Adipocyte (in vitro differentiated cells): ENCODE results near the gene SRSF4.

Experiments
- DNase-seq: peaks from one replicate; pipeline ENCODE4 v3.0.0-alpha.2; 2015; ENCODE audit warnings: low read depth
- H3K27me3 ChIP-seq: replicated peaks from 2 replicates; pipeline ENCODE4 v1.7.0; 2013; ENCODE audit warnings: mild to moderate bottlenecking, low read length, moderate library complexity; ENCODE audit not compliant: control insufficient read depth, insufficient read depth
- H3K36me3 ChIP-seq: 2 replicates; pipeline ENCODE4 v1.7.0; 2013; ENCODE audit warnings: low read length, mild to moderate bottlenecking, moderate library complexity; ENCODE audit not compliant: control insufficient read depth, insufficient read depth, severe bottlenecking
- H3K4me1 ChIP-seq: 2 replicates; pipeline ENCODE4 v1.7.0; 2013; ENCODE audit warnings: mild to moderate bottlenecking, low read length, moderate library complexity; ENCODE audit not compliant: control insufficient read depth, insufficient read depth
- H3K4me3 ChIP-seq: 2 replicates; pipeline ENCODE4 v1.7.0; 2013; ENCODE audit warnings: mild to moderate bottlenecking, low read length, moderate library complexity
- H3K9ac ChIP-seq: 2 replicates; pipeline ENCODE4 v1.7.0; 2013; ENCODE audit warnings: mild to moderate bottlenecking, low read length, moderate library complexity
- H3K9me3 ChIP-seq: 2 replicates; pipeline ENCODE4 v1.7.0; 2013; ENCODE audit warnings: mild to moderate bottlenecking, low read length, moderate library complexity; ENCODE audit not compliant: control insufficient read depth

SRSF4 gene

DNA sequence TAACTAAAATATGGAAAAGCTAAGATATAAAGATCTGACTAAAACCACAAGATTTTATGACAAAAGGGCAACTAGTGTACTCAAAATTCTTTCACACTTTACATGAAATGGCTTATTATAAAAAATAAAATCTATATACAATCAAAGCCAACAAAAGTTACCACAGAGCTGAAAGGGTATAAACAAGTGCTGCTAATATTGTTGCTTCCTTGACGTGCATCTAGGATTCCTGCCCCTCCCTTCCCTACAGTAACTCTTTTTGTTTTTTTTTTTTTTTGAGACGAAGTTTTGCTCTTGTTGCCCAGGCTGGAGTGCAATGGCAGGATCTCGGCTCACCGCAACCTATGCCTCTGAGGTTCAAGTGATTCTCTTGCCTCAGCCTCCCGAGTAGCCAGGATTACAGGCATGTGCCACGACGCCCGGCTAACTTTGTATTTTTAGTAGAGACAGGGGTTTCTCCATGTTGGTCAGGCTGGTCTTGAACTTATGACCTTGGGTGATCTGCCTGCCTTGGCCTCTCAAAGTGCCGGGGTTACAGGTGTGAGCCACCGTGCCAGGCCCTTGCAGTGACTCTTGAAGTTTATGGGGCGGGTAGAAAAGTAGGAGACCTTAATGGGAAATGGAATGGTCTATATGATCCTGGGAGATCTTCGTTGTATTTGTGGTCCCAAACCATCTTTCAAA lies 4.5 kb downstream of the SRSF4 start:
- peaks cover 11% of the 10 kb centered on the region for H3K36me3 ChIP-seq

DNA sequence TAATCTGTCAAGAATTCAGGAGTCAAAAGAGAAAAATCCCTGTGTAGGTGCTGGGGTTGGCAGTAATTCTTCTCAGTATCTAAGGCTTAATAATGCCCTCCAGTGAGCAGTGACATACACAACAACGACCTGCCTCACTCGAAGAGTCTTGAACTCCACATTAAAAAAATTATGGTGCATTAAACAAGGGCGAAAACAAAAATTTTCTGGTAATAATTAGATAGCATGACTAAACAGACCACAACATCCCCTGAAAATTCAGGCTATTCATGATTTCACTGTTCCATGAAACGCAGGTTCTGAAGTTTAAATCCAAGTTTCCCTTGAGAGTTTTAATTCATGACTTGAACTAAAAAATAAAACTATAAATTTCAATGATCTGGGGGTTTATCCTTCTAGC lies 5.1 kb downstream of the SRSF4 start:
- Histone ChIP-seq H3K36me3 (peaks cover 12% of the 10 kb centered on the region), H3K4me1 (peaks cover 44% of the 10 kb centered on the region), H3K27me3 (no peaks in the 10 kb centered on the region), H3K9me3 (no peaks in the 10 kb centered on the region), H3K4me3 (no peak overlapping the region), H3K9ac (peak overlapping the region; percentile 29)
- DNase-seq = no peak

More for the DNA sequence above, 4.5 kb downstream of the SRSF4 start:
- Histone ChIP-seq H3K4me1 (peaks cover 41% of the 10 kb centered on the region), H3K27me3 (no peaks in the 10 kb centered on the region), H3K9ac (peak overlapping the region; percentile 29), H3K9me3 (no peaks in the 10 kb centered on the region), H3K4me3 (peak overlapping the region; percentile 47)
- no peak for DNase-seq

DNA sequence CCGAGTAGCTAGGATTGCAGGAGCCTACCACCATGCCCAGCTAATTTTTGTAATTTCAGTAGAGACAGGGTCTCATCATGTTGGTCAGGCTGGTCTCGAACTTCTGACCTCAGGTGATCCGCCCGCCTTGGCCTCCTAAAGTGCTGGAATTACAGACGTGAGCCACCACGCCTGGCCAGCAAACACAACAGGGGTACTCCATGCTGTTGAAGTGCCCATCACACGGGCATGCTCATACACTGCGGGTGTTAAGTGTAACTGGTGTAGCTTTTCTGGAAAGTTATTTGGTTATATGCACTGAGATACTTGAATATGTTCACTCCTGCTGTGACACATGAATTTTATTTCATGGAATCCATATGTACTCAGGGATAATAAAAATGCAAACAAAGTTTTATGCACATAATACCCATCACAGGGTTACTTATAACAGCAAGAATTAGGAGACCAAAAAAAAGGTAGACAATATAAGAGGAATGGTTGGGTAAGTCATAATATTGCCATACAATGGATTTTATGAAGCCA lies 9.2 kb downstream of the SRSF4 start:
- Histone ChIP-seq H3K4me3 (no peak overlapping the region), H3K9me3 (no peaks in the 10 kb centered on the region), H3K27me3 (no peaks in the 10 kb centered on the region), H3K36me3 (peaks cover 14% of the 10 kb centered on the region), H3K4me1 (peaks cover 44% of the 10 kb centered on the region), H3K9ac (no peak overlapping the region)
- no peak for DNase-seq

DNA sequence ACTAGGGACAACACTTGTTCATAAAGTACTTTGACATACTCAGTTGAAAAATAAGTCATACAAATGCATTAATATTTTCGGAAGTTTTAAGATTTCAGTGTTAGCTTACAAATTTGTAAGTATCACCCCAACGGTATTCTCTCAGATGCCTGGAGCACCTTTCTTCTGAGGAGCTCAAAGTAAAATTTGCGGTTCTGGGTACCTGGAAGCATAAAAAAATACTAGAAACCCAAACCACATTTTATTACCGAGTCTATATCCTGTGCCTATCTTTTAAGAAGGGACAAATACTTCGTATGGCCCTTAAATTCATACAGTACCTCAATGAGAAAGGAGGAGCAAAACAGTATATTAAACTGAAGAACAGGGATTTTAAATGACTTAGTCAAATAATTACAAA lies 10.2 kb downstream of the SRSF4 start:
- Histone ChIP-seq H3K27me3 (no peaks in the 10 kb centered on the region), H3K9me3 (no peaks in the 10 kb centered on the region), H3K4me3 (peak overlapping the region; percentile 39), H3K36me3 (peaks cover 21% of the 10 kb centered on the region), H3K9ac (no peak overlapping the region), H3K4me1 (peaks cover 38% of the 10 kb centered on the region)
- no peak for DNase-seq

DNA sequence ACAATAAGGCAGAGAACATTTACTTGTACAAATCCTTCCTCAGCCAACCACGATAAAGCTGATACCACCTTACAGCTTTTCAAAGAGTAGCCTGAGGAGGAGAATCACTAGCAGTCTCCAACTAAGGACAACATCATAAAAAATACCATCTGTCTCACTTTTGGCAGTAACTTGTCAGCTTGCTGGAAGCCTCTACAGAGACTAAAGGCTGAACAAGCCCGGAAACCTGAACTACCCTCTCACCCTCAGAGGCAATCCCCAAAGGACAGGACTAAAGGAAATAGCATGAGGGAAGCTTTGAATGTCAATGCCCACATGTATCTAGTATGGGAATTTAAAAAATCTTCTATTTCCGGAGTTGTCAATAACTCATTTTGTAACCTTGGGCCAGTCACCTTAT lies 10.6 kb downstream of the SRSF4 start:
- H3K4me3 ChIP-seq = peak overlapping the region; percentile 39
- peaks cover 26% of the 10 kb centered on the region for H3K36me3 ChIP-seq
- DNase-seq = peak; percentile 38

DNA sequence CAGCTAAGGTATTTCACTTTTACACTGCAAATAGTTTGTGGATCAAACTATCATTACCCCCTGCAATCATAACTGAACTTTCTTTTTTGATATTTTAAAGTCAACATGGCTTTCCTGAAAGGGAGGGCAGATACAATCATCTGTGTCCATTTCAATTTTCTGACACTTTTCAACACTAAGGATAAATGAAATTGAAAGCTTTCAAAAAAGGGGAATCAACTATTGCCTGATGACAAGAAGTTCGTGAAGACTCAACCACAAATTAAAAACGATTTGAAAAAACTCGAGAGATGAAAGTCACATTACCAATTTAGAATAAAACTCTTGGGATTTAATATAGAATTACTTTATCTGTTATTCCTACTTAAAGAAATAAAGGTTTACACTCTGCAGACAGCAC lies 11.7 kb downstream of the SRSF4 start:
- no peaks in the 10 kb centered on the region for H3K9me3 ChIP-seq
- H3K4me1 ChIP-seq = peaks cover 43% of the 10 kb centered on the region
- H3K4me3 ChIP-seq = no peak overlapping the region
- DNase-seq = no peak
- H3K27me3 ChIP-seq = no peaks in the 10 kb centered on the region
- H3K9ac ChIP-seq = no peak overlapping the region
- H3K36me3 ChIP-seq = peaks cover 37% of the 10 kb centered on the region

More for the DNA sequence above, 10.6 kb downstream of the SRSF4 start:
- no peak overlapping the region for H3K9ac ChIP-seq
- H3K27me3 ChIP-seq = no peaks in the 10 kb centered on the region
- H3K9me3 ChIP-seq = no peaks in the 10 kb centered on the region
- peaks cover 38% of the 10 kb centered on the region for H3K4me1 ChIP-seq

DNA sequence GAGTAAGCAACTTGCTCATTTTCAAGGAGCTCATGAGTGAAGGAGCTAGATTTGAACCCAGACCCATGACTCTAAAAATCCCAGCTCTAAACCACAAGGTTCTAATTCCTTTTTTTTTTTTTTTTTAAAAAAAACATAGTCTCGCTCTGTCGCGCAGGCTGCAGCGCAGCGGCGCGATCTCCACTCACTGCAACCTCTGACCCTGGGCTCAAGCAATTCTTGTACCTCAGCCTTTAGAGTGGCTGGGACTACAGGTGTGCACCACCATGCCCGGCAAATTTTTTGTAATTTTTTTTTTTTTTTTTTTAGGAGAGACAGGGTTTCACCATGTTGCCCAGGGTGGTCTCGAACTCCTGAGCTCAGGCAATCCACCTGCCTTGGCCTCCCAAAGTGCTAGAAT lies 13.8 kb downstream of the SRSF4 start:
- no peak for DNase-seq
- Histone ChIP-seq H3K9ac (no peak overlapping the region), H3K4me3 (no peak overlapping the region), H3K27me3 (no peaks in the 10 kb centered on the region), H3K9me3 (no peaks in the 10 kb centered on the region), H3K4me1 (peaks cover 45% of the 10 kb centered on the region), H3K36me3 (peaks cover 55% of the 10 kb centered on the region)

DNA sequence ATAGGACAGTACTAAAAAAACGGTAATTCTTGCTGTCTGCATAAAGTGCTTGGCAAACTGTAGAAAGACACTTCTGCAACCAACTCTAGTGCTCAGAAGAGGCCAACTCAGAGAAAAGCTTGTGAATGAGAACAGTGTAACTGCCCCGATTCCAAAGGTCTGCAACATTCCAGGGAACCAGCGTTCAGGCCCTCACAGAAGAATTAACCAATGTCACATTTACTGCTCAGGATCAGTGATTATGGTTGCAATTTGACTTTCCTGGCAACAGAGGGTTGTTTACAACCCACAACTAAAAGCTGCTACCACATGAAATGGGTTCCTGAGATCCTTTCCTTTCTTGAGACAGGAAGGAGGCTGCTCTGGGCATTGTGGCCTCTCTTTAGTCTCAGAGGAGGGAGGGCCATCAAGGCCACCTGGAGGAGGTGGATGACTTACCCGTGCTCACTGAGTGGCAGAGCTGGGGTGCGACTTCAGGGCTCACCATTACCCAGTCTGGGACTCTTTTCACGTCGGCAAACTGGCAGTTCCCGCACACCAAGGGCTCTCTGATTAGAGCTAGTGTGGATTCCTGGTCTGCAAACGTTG lies 15.3 kb downstream of the SRSF4 start:
- peaks cover 63% of the 10 kb centered on the region for H3K36me3 ChIP-seq

DNA sequence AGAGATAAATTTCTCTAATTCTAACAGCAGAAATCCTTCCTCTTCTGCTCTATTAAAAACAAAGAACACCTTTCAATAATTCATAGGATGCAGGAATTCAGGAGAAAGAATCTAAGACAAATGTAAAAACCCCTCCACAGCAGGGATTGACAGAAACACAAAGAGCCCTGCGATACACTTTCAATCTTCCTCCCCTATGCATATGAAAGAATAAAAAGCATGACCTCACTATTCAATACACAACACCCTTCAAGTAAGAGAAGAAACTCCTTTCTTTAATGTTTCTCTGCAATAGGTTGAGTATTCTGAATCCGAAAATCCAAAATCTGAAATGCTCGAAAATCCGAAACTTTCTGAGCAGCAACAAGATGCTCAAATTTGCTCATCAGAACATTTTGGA lies 17.1 kb downstream of the SRSF4 start:
- peaks cover 33% of the 10 kb centered on the region for H3K4me1 ChIP-seq
- no peaks in the 10 kb centered on the region for H3K9me3 ChIP-seq
- DNase-seq = no peak
- no peak overlapping the region for H3K9ac ChIP-seq
- H3K4me3 ChIP-seq = no peak overlapping the region
- no peaks in the 10 kb centered on the region for H3K27me3 ChIP-seq
- peaks cover 79% of the 10 kb centered on the region for H3K36me3 ChIP-seq

More for the DNA sequence above, 15.3 kb downstream of the SRSF4 start:
- Histone ChIP-seq H3K4me3 (no peak overlapping the region), H3K9me3 (no peaks in the 10 kb centered on the region), H3K27me3 (no peaks in the 10 kb centered on the region), H3K4me1 (peaks cover 51% of the 10 kb centered on the region), H3K9ac (peak overlapping the region; percentile 19)
- no peak for DNase-seq

DNA sequence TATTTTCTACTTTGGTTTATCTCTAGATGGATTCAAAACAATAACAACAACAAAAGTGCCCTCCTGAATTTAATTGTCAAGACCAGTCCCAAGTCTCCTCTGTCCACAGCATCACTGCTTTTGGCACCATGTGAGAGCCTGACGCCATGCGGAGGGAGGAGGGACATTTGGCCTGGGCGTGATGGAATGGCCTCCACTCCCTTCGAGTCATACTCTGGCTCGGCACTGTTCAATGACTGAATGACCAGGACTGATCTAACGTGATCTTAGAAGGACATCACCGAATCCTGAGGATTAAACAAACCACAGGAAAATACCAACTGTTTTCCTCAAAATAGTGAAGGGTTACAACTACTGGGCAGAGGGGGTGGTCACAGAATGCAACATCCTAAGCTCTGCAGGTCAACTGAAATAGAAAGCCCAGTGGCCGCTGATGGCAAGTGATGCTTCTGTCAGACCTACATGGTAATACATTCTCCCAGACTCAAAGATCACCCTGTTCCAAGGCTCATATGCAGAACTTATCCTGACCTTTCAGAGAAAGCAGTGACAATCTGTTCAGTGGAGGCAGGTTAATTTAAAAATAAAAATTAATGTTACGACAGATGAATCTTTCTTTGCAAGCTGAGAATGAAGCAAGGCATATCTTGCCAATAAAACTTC lies 19.1 kb downstream of the SRSF4 start:
- Histone ChIP-seq H3K9me3 (no peaks in the 10 kb centered on the region), H3K4me3 (no peak overlapping the region), H3K9ac (no peak overlapping the region), H3K27me3 (no peaks in the 10 kb centered on the region), H3K4me1 (peaks cover 29% of the 10 kb centered on the region), H3K36me3 (peaks cover 91% of the 10 kb centered on the region)
- no peak for DNase-seq

DNA sequence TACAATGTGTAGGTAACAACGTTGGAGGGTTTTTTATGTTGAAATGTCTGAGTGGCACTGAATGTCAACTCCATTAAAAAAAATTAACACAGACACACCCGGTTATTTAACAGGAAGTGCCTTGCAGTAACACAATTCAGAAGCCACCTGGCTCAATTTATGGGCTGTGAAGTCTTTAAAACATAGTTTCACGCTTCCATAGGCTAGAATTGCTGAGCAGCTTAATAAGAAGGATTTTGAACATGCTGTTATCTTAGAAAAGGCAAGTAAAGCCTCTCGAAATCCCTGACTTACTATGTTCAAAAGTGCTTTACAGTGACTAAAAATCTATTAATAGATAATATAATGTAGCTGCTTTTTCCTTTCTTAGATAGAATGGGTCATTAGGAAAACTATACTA lies 19.7 kb downstream of the SRSF4 start:
- Histone ChIP-seq H3K9me3 (no peaks in the 10 kb centered on the region), H3K4me3 (no peak overlapping the region), H3K36me3 (peaks cover 92% of the 10 kb centered on the region), H3K9ac (no peak overlapping the region), H3K27me3 (no peaks in the 10 kb centered on the region), H3K4me1 (peaks cover 29% of the 10 kb centered on the region)
- DNase-seq = no peak
